ENCODE data around the gene MRPL39. TPM values are rescaled to one million over a fixed set of nuclear protein-coding genes. Genes with fewer than 3 reads are reported as not detected.

Gene MRPL39
- total and polyA plus RNA-seq, 5 donors from 2014 or later = 13.2 to 58.6 (median 51.0) TPM

- peaks cover 11% of the 10 kb centered on the region for H3K4me1 ChIP-seq (ENCODE audit: control insufficient read depth, insufficient read depth, low read length, poor library complexity, severe bottlenecking)
- H3K27me3 Mint-ChIP-seq = no peaks in the 10 kb centered on the region
- no peaks in the 10 kb centered on the region for H3K27me3 ChIP-seq (ENCODE audit: control insufficient read depth, insufficient read depth, low read length)
- peaks cover 27 to 63% (median 51%) of the 10 kb centered on the region in 4 donors for H3K4me1 Mint-ChIP-seq
- no peak overlapping the region for H3K4me3 Mint-ChIP-seq
- DNase-seq = no peak
- H3K27ac ChIP-seq (ENCODE audit: insufficient read depth, low read length, poor library complexity, severe bottlenecking) = no peak overlapping the region
- H3K9me3 ChIP-seq (ENCODE audit: control insufficient read depth in 2 of 2, low read length in 2 of 2) = no peaks in the 10 kb centered on the region
- peak overlapping the region in 1 of 3 donors; percentile 91 for H3K27ac Mint-ChIP-seq
- H3K4me3 ChIP-seq (ENCODE audit: low read depth, low read length) = no peak overlapping the region
- peaks cover 26% of the 10 kb centered on the region for H3K36me3 Mint-ChIP-seq
- H3K9me3 Mint-ChIP-seq = peaks cover 0 to 1% (median 0%) of the 10 kb centered on the region in 7 donors
- H3K36me3 ChIP-seq (ENCODE audit: control insufficient read depth, insufficient read depth, low read length) = peaks cover 7% of the 10 kb centered on the region
- no peak for ATAC-seq (ENCODE audit: low read depth in 2 of 2)
These were observed 25.0 kb downstream of the MRPL39 start for GRCh38 chr21:25582164-25582790.

GRCh38 chr21:25581582-25581981, 25.7 kb downstream of the MRPL39 start:
- Mint-ChIP-seq H3K36me3 (peaks cover 24% of the 10 kb centered on the region), H3K27me3 (no peaks in the 10 kb centered on the region), H3K9me3 (peaks cover 0 to 1% (median 0%) of the 10 kb centered on the region in 7 donors), H3K4me3 (no peak overlapping the region), H3K27ac (no peak overlapping the region), H3K4me1 (peaks cover 27 to 69% (median 50%) of the 10 kb centered on the region in 4 donors)
- ATAC-seq (ENCODE audit: low read depth in 2 of 2) (no peak), DNase-seq (no peak)
- Histone ChIP-seq H3K27ac (ENCODE audit: insufficient read depth, low read length, poor library complexity, severe bottlenecking) (no peak overlapping the region), H3K9me3 (ENCODE audit: control insufficient read depth in 2 of 2, low read length in 2 of 2) (no peaks in the 10 kb centered on the region), H3K4me3 (ENCODE audit: low read depth, low read length) (no peak overlapping the region), H3K4me1 (ENCODE audit: control insufficient read depth, insufficient read depth, low read length, poor library complexity, severe bottlenecking) (peaks cover 11% of the 10 kb centered on the region), H3K36me3 (ENCODE audit: control insufficient read depth, insufficient read depth, low read length) (peaks cover 3% of the 10 kb centered on the region), H3K27me3 (ENCODE audit: control insufficient read depth, insufficient read depth, low read length) (no peaks in the 10 kb centered on the region)

- no peaks in the 10 kb centered on the region for H3K27me3 Mint-ChIP-seq
- Histone ChIP-seq H3K4me1 (ENCODE audit: control insufficient read depth, insufficient read depth, low read length, poor library complexity, severe bottlenecking) (peaks cover 10% of the 10 kb centered on the region), H3K27me3 (ENCODE audit: control insufficient read depth, insufficient read depth, low read length) (no peaks in the 10 kb centered on the region), H3K36me3 (ENCODE audit: control insufficient read depth, insufficient read depth, low read length) (peaks cover 3% of the 10 kb centered on the region), H3K27ac (ENCODE audit: insufficient read depth, low read length, poor library complexity, severe bottlenecking) (no peak overlapping the region), H3K9me3 (ENCODE audit: control insufficient read depth in 2 of 2, low read length in 2 of 2) (no peaks in the 10 kb centered on the region), H3K4me3 (ENCODE audit: low read depth, low read length) (no peak overlapping the region)
- H3K27ac Mint-ChIP-seq = no peak overlapping the region
- peaks cover 24% of the 10 kb centered on the region for H3K36me3 Mint-ChIP-seq
- H3K9me3 Mint-ChIP-seq = peaks cover 0 to 1% (median 0%) of the 10 kb centered on the region in 7 donors
- no peak overlapping the region for H3K4me3 Mint-ChIP-seq
- ATAC-seq (ENCODE audit: low read depth in 2 of 2) (no peak), DNase-seq (no peak)
- H3K4me1 Mint-ChIP-seq = peaks cover 29 to 70% (median 54%) of the 10 kb centered on the region in 4 donors
These were observed 26.4 kb downstream of the MRPL39 start for GRCh38 chr21:25580912-25581260.

- Mint-ChIP-seq H3K9me3 (peaks cover 0 to 1% (median 0%) of the 10 kb centered on the region in 7 donors), H3K4me1 (peaks cover 33 to 71% (median 51%) of the 10 kb centered on the region in 4 donors), H3K4me3 (no peak overlapping the region), H3K36me3 (peaks cover 20% of the 10 kb centered on the region), H3K27ac (peak overlapping the region in 1 of 3 donors; percentile 52), H3K27me3 (no peaks in the 10 kb centered on the region)
- H3K9me3 ChIP-seq (ENCODE audit: control insufficient read depth in 2 of 2, low read length in 2 of 2) = no peaks in the 10 kb centered on the region
- no peaks in the 10 kb centered on the region for H3K36me3 ChIP-seq (ENCODE audit: control insufficient read depth, insufficient read depth, low read length)
- peaks cover 10% of the 10 kb centered on the region for H3K4me1 ChIP-seq (ENCODE audit: control insufficient read depth, insufficient read depth, low read length, poor library complexity, severe bottlenecking)
- H3K27ac ChIP-seq (ENCODE audit: insufficient read depth, low read length, poor library complexity, severe bottlenecking) = no peak overlapping the region
- H3K4me3 ChIP-seq (ENCODE audit: low read depth, low read length) = no peak overlapping the region
- no peaks in the 10 kb centered on the region for H3K27me3 ChIP-seq (ENCODE audit: control insufficient read depth, insufficient read depth, low read length)
- DNase-seq (no peak), ATAC-seq (ENCODE audit: low read depth in 2 of 2) (no peak)
These were observed 27.9 kb downstream of the MRPL39 start for GRCh38 chr21:25579226-25580013.

- Mint-ChIP-seq H3K36me3 (peaks cover 20% of the 10 kb centered on the region), H3K4me1 (peaks cover 35 to 70% (median 48%) of the 10 kb centered on the region in 4 donors), H3K9me3 (peaks cover 0 to 1% (median 0%) of the 10 kb centered on the region in 7 donors), H3K4me3 (no peak overlapping the region), H3K27ac (peak overlapping the region; percentile 41 to 49 (median 42)), H3K27me3 (no peaks in the 10 kb centered on the region)
- H3K36me3 ChIP-seq (ENCODE audit: control insufficient read depth, insufficient read depth, low read length) = no peaks in the 10 kb centered on the region
- no peak overlapping the region for H3K27ac ChIP-seq (ENCODE audit: insufficient read depth, low read length, poor library complexity, severe bottlenecking)
- H3K9me3 ChIP-seq (ENCODE audit: control insufficient read depth in 2 of 2, low read length in 2 of 2) = no peaks in the 10 kb centered on the region
- peaks cover 15% of the 10 kb centered on the region for H3K4me1 ChIP-seq (ENCODE audit: control insufficient read depth, insufficient read depth, low read length, poor library complexity, severe bottlenecking)
- H3K4me3 ChIP-seq (ENCODE audit: low read depth, low read length) = no peak overlapping the region
- no peaks in the 10 kb centered on the region for H3K27me3 ChIP-seq (ENCODE audit: control insufficient read depth, insufficient read depth, low read length)
- ATAC-seq (ENCODE audit: low read depth in 2 of 2) (no peak), DNase-seq (no peak)
These were observed 29.0 kb downstream of the MRPL39 start for GRCh38 chr21:25578056-25578961.

- peak overlapping the region; percentile 41 to 53 (median 42) for H3K27ac Mint-ChIP-seq
- H3K27ac ChIP-seq (ENCODE audit: insufficient read depth, low read length, poor library complexity, severe bottlenecking) = no peak overlapping the region
These were observed 29.7 kb downstream of the MRPL39 start for GRCh38 chr21:25577424-25578055.

More at GRCh38 chr21:25577424-25578055, 29.7 kb downstream of the MRPL39 start:
- H3K9me3 ChIP-seq (ENCODE audit: control insufficient read depth in 2 of 2, low read length in 2 of 2) = no peaks in the 10 kb centered on the region
- H3K27me3 ChIP-seq (ENCODE audit: control insufficient read depth, insufficient read depth, low read length) = no peaks in the 10 kb centered on the region
- no peaks in the 10 kb centered on the region for H3K36me3 ChIP-seq (ENCODE audit: control insufficient read depth, insufficient read depth, low read length)
- ATAC-seq (ENCODE audit: low read depth in 2 of 2) (no peak), DNase-seq (no peak)
- Mint-ChIP-seq H3K4me1 (peaks cover 36 to 70% (median 49%) of the 10 kb centered on the region in 4 donors), H3K36me3 (peaks cover 20% of the 10 kb centered on the region), H3K4me3 (peak overlapping the region in 2 of 4 donors; percentile 13 to 85), H3K27me3 (no peaks in the 10 kb centered on the region), H3K9me3 (peaks cover 0 to 1% (median 0%) of the 10 kb centered on the region in 7 donors)
- no peak overlapping the region for H3K4me3 ChIP-seq (ENCODE audit: low read depth, low read length)
- peaks cover 23% of the 10 kb centered on the region for H3K4me1 ChIP-seq (ENCODE audit: control insufficient read depth, insufficient read depth, low read length, poor library complexity, severe bottlenecking)

Data from CD4-positive, CD25-positive, alpha-beta regulatory T cell (primary cell).